Measurements from ENCODE around the gene RBP5.
"Not testable (repeated sequence)": the region's sequence is repeated elsewhere in the genome, so short reads cannot be mapped to it uniquely, and the experiment has no call there.

RBP5 gene

GRCh38 chr12:7121324-7121723 is 7.4 kb downstream of the RBP5 start:
- no peak for DNase-seq

- no peak for DNase-seq
Observed at GRCh38 chr12:7120166-7120565, 8.5 kb downstream of the RBP5 start.

- no peak for DNase-seq
Observed at GRCh38 chr12:7118881-7119280, 9.8 kb downstream of the RBP5 start.

- DNase-seq = no peak
Observed at GRCh38 chr12:7117670-7118069, 11.0 kb downstream of the RBP5 start.

- no peak for DNase-seq
Observed at GRCh38 chr12:7116916-7117315, 11.8 kb downstream of the RBP5 start.

- no peak for DNase-seq
Observed at GRCh38 chr12:7116196-7116595, 12.5 kb downstream of the RBP5 start.

- no peak for DNase-seq
Observed at GRCh38 chr12:7114851-7115250, 13.8 kb downstream of the RBP5 start.

- no peak for DNase-seq
Observed at GRCh38 chr12:7114008-7114407, 14.7 kb downstream of the RBP5 start.

- no peak for DNase-seq
Observed at GRCh38 chr12:7113389-7113871, 15.3 kb downstream of the RBP5 start.

GRCh38 chr12:7112041-7112440 is 16.6 kb downstream of the RBP5 start:
- no peak for DNase-seq

GRCh38 chr12:7110661-7111060 is 18.0 kb downstream of the RBP5 start:
- no peak for DNase-seq

GRCh38 chr12:7109572-7109920 is 19.1 kb downstream of the RBP5 start:
- DNase-seq = no peak

GRCh38 chr12:7108796-7109571 is 19.7 kb downstream of the RBP5 start, which contains the start of gene C1RL:
Gene C1RL, minus strand, starts transcription at chr12:7109214. Its CDS starts 34 bp downstream, at chr12:7109180.
- no peak for DNase-seq

GRCh38 chr12:7108003-7108795 is 20.5 kb downstream of the RBP5 start:
- DNase-seq = no peak

- DNase-seq = no peak
Observed at GRCh38 chr12:7107636-7108002, 21.1 kb downstream of the RBP5 start.

GRCh38 chr12:7107181-7107580 is 21.5 kb downstream of the RBP5 start:
- DNase-seq = not testable (repeated sequence)

- no peak for DNase-seq
Observed at GRCh38 chr12:7106082-7106481, 22.6 kb downstream of the RBP5 start.

GRCh38 chr12:7103837-7104584 is 24.7 kb downstream of the RBP5 start:
- DNase-seq = no peak

- no peak for DNase-seq
Observed at GRCh38 chr12:7102582-7102981, 26.1 kb downstream of the RBP5 start.

GRCh38 chr12:7101694-7102131 is 27.0 kb downstream of the RBP5 start:
- DNase-seq = no peak

GRCh38 chr12:7101047-7101693 is 27.5 kb downstream of the RBP5 start:
- no peak for DNase-seq

GRCh38 chr12:7100239-7100638 is 28.4 kb downstream of the RBP5 start:
- DNase-seq = no peak
